GM21515 (cell line): ENCODE measurements around the gene C1QL1.
A peak's percentile ranks its signal among the peaks of the same experiment; 100 is the strongest.

Source experiments
- ATAC-seq: cut with Tn5 transposase; IDR thresholded peaks from one replicate; pipeline ENCODE4 v1.9.1; 2021; ENCODE audit not compliant: unreplicated experiment

The C1QL1 gene

GRCh38 chr17:44968225-44969143 lies at the start of gene C1QL1:
Gene C1QL1, minus strand, starts transcription at chr17:44968303. Its CDS starts 255 bp downstream, at chr17:44968048.
- peak; percentile 65 for ATAC-seq

- no peak for ATAC-seq
Measured at GRCh38 chr17:45016823-45017222, 48.7 kb upstream of the C1QL1 start.

- ATAC-seq: no peak
Measured at GRCh38 chr17:45016237-45016636, 48.1 kb upstream of the C1QL1 start.

- no peak for ATAC-seq
Measured at GRCh38 chr17:45013021-45013997, 45.2 kb upstream of the C1QL1 start.

GRCh38 chr17:45011767-45012166 lies 43.7 kb upstream of the C1QL1 start:
- ATAC-seq: no peak

- no peak for ATAC-seq
Measured at GRCh38 chr17:45009676-45010467, 41.8 kb upstream of the C1QL1 start.

GRCh38 chr17:45008216-45008615 lies 40.1 kb upstream of the C1QL1 start:
- no peak for ATAC-seq

- ATAC-seq: no peak
Measured at GRCh38 chr17:45006927-45007461, 38.9 kb upstream of the C1QL1 start.

- no peak for ATAC-seq
Measured at GRCh38 chr17:45005700-45006099, 37.6 kb upstream of the C1QL1 start.

- ATAC-seq: no peak
Measured at GRCh38 chr17:45004388-45004787, 36.3 kb upstream of the C1QL1 start.

- no peak for ATAC-seq
Measured at GRCh38 chr17:45003877-45004276, 35.8 kb upstream of the C1QL1 start.

GRCh38 chr17:45001310-45001709 lies 33.2 kb upstream of the C1QL1 start:
- ATAC-seq: no peak

GRCh38 chr17:44999433-44999832 lies 31.3 kb upstream of the C1QL1 start:
- no peak for ATAC-seq

- no peak for ATAC-seq
Measured at GRCh38 chr17:44998646-44999045, 30.5 kb upstream of the C1QL1 start.

- ATAC-seq: no peak
Measured at GRCh38 chr17:44997733-44998520, 29.8 kb upstream of the C1QL1 start.

- no peak for ATAC-seq
Measured at GRCh38 chr17:44996304-44996703, 28.2 kb upstream of the C1QL1 start.

GRCh38 chr17:44995436-44996001 lies 27.4 kb upstream of the C1QL1 start:
- no peak for ATAC-seq

- ATAC-seq: no peak
Measured at GRCh38 chr17:44992242-44992939, 24.3 kb upstream of the C1QL1 start.

- no peak for ATAC-seq
Measured at GRCh38 chr17:44990994-44991393, 22.9 kb upstream of the C1QL1 start.
